GM18511 (cell line): ENCODE results near the gene NOS1AP.

Experiments used
- ATAC-seq: cut with Tn5 transposase; IDR thresholded peaks from one replicate; pipeline ENCODE4 v1.9.1; 2021; ENCODE audit warnings: mild to moderate bottlenecking, moderate library complexity; ENCODE audit not compliant: unreplicated experiment

NOS1AP gene

DNA sequence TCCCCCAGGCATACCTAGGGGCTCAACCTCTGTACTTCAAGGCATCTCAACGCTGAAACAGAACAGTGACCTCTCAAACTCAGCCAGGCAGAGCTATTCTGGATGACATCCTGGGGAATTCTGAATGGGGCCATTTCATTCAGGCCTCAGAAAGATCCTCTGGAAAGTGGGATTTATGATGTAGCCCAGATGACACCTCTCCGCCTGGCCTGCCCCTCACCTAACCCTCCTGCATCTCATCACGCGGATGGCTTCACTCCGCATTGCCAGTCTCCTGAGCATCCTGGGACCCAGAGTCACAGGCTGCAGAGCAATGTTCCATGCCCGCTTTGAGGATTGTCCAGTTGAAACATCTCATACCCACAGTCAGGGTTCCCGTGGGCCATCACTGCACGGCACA, 306.0 kb downstream of the NOS1AP start:
- ATAC-seq = no peak

DNA sequence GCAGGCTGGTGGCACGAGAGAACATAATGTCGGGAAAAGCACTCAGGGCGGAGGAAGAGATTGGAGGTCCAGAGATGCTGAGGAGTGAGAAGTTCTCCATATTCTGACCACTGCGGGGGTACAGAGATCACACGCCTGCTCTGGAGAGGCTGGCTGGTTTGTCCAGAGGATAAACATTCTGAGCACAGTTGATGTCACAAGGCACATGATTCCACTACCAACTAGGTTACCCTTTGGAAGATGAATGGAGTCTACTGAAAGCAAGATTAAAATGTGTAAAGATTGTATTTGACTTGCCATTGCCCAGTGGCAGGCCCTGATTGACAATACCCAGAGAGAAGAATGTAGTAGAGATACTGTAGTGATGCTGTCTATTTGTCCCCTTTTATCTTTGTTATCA, 307.2 kb downstream of the NOS1AP start, which contains the start of gene SPATA46:
TSS of gene SPATA46 (minus strand) at position 164 of the 400 bp plus-strand sequence. CDS start at position 100, 64 bp downstream.
- ATAC-seq = no peak

DNA sequence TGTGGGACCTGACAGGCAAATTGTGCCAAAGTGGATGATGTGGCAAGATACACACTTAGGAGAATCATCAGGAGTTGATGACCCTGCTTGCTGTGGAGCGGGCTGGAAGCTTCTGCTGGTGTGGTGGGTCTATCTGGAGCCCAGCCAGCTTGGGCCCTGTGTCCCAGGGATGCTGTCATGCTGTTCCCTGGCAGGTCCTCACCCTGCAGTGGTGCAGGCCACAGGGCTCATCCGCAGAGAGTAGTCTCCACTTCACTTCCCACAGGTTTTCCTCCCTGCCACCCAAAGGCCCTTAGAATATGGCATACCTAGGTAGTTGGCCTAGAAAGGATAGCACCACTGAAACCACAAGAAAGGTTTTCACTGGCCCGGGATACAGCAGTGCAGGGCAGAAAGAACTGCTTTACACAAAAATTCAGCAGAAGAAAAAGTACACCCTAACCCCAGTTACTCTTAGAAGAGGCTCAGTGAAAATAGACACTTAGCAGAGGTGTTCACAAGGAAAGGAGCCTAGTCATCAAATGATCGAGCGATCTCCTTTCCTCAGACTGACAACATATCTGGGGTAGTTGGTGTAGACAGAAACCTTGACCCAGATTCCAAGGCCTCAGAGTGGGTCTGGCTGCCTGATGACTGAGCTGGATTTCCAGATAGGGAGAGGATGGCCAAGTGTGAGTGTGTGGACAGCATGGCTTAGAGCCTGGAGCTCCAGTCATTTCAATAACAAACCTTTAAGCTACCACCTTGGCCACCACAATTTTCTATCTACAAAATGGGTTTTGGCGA, 310.8 kb downstream of the NOS1AP start:
- no peak for ATAC-seq

DNA sequence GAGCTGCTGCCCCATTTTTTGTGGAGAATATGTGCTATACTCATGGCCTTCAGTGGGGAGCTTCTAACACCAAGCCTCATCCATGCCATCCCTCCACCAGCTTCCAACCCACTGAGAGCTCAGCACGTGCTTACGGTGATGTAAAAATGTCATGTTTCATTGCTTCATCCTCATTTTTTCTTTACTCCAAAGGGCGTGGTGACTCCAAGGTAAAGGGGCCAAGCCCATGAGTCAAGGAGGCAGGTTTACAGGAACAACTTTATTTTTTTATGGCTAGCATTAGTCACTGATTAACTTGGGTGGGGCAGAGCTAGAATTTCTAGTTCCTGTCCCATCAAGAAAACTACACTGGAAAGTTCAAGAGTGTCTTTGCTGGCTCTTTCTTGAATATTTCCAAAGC, 311.9 kb downstream of the NOS1AP start, which contains the start of gene C1orf226:
TSS of gene C1orf226 (plus strand) at position 346 of the 400 bp plus-strand sequence. CDS start 174 bp downstream, outside the sequence.
- no peak for ATAC-seq

DNA sequence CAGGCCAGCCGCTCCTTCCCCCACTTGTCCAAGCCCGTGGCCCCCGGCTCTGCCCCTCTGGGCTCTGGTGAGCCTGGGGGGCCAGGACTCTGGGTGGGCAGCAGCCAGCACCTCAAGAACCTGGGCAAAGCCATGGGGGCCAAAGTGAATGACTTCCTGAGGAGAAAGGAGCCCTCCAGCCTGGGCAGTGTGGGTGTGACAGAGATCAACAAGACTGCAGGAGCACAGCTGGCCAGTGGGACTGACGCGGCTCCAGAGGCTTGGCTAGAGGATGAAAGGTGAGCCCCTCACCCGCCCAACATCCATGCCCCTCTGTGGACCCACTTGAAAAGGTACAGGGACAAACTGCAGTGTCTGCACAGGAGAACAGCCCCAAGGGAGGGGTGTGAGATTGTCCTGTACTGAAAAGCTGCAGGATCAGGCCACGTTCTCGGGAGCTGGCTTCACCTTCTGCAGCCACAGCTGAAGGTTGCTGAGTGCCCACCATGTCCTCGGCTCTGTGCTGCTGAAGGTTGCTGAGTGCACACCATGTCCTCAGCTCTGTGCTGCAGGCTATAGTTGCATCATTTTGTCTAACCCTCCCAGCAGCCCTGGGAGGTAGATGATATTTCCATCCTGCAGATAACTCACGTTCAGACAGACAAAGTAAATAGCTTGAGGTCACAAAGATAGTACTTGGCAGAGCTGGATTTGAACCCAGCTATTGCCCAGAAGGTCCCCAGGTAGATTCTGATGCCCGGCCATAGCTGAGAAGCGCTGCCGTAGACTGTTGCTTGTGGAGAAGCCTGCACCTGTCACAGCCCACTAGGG, 312.7 kb downstream of the NOS1AP start:
- no peak for ATAC-seq

DNA sequence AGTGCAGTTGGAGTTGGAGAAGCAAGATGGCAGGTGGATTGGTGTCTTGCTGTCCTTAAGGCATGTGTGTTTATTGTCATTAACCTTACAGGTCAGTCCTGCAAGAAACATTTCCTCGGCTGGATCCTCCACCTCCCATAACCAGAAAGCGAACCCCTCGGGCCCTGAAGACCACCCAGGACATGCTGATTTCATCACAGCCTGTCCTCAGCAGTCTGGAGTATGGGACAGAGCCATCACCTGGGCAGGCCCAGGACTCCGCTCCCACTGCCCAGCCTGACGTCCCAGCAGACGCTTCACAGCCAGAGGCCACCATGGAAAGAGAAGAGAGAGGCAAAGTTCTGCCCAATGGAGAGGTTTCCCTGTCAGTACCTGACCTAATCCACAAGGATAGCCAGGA, 313.6 kb downstream of the NOS1AP start:
- ATAC-seq = no peak

DNA sequence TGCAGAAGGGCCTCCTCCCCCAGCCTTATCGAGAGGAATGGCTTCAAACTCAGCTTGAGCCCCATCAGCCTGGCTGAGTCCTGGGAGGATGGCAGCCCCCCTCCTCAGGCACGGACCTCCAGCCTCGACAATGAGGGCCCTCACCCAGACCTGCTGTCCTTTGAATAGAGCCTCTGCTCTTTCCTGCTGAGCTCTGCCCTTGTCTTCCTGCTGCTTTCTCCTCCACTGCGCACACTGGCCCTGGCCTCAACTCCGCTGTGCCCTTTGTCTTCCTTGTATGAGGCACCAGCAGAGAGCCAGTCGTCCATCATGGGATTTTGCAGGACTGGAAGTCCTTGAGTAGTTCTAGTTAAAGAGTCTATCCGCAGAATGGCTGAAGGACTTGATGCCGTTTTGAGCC, 314.0 kb downstream of the NOS1AP start:
- no peak for ATAC-seq

DNA sequence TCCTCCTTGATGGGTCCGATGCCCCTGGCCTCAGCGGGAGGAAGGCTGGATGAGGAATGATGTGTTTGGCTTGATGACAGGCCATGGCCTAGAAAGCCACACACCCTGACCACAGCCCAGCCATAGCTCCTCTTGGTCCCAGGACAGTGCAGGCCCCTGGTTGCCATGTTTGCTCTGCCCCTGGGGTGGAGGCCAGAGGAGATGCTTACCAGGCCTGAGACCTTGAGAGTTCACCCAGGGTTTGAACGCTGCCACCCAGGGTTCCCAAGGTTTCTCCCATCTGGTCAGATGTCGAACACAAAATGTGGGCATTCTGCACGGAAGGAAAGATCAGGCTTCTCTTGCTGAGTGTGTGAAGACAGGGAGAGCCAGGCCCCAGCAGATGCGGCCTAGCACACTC, 314.6 kb downstream of the NOS1AP start:
- no peak for ATAC-seq

DNA sequence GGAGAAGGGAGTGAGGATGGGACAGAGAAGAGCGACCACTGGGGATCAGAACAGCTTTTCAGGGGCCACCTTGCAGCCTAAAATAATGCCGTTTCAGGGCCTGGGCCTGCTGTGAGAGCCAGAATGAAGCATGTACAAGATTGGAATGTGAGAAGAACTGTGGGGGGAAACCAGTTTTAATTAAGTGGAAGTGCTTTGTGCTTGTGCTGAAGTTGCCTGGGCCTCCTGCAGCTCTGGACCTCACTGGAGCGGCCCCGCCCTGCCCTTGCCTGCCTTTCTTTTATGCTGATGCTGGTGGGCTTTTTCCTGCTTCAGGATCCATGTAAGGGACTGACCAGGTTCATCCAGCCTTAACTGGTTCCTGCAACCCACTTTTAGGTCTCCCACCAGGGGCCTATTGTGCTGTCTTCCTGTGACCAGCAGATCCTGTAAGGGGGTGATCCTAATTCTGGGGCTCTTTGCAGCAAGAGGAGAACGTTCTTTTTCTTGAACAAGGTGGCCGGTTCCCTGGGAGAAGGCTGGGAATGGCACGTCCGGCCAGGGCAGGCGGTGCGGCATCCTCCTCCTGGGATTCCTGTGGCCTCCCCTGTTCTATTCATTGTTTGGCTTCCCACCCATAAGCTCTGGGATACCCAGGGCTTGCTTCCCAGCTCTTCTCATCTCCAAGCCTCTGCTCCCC, 315.2 kb downstream of the NOS1AP start:
- no peak for ATAC-seq

DNA sequence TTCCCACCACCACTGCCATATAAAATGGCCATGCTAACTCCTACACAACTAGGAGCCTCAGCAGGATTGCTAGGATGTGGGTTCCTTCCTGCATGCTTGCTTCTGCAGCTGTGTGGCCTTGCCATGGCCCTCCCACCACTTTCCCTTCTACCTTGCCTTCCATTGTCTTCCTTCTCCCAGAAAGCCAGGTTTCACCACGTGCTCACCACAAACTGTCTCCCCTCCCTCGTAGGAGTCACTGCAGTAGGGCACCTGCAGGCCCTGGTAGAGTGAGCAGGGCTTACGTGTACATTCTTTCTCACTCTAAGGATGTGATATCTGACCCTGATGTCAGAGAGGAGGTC, 315.8 kb downstream of the NOS1AP start:
- no peak for ATAC-seq

DNA sequence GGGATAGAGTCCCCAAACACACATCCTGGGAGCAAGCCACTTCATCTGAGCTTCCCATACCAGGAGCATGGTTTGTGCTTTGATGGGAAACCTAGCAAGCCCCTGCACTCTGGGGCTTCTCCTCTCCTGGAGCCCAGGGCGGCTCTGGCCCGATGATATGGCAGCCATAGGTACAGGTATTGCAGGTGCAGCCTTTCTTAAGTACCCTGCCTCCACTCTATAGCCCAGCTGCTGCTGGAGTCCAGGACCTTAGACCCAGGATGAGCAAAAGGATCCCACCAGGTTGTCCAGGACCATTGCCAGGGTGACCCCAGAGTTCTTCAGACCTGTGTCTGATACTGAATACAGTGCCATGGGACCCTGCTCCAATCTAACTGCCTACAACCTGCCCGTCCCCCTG, 316.2 kb downstream of the NOS1AP start:
- no peak for ATAC-seq

DNA sequence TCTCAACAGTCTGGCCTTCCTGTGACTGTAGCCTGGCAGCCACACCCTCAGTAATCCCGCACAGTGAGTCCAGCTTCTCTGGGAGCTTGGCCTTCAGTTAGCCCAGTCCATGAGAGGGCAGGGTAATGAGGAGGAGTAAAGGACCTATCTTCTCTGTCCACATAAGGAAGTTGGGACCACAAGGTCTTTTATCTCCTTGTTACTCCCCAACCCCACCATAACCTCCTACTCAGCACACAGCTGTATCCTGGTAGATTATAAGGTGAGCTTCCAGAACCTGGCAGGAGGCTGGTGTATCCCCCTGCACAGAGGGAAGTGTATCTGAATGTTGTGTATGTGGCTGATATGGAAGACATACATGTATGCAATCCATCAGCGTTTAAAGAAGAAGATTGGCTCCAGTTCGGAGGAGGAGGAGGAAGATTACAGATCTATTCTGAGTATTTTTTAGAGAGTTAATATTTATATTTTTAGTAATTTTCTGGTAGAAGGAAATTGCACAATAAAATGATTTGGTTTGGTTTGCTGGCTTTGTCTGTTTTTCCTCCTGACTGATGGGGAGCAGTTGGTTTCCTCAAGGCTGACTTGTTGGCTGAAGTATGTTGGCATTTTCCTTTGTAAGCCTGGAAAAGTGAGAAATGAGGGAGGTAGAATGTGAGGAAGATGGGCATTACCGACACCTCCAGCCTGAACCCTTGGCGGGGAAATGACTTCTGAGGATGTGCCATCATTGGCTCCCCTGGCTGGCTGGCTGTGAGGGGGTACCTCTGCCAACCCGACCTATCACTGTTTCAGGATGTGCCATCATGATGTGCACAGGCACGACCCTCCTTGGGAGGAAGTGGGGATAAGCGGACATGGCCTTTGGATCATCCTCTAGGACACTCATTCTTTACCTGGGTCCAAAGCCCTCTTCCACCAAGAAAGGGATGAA, 317.1 kb downstream of the NOS1AP start:
- no peak for ATAC-seq

DNA sequence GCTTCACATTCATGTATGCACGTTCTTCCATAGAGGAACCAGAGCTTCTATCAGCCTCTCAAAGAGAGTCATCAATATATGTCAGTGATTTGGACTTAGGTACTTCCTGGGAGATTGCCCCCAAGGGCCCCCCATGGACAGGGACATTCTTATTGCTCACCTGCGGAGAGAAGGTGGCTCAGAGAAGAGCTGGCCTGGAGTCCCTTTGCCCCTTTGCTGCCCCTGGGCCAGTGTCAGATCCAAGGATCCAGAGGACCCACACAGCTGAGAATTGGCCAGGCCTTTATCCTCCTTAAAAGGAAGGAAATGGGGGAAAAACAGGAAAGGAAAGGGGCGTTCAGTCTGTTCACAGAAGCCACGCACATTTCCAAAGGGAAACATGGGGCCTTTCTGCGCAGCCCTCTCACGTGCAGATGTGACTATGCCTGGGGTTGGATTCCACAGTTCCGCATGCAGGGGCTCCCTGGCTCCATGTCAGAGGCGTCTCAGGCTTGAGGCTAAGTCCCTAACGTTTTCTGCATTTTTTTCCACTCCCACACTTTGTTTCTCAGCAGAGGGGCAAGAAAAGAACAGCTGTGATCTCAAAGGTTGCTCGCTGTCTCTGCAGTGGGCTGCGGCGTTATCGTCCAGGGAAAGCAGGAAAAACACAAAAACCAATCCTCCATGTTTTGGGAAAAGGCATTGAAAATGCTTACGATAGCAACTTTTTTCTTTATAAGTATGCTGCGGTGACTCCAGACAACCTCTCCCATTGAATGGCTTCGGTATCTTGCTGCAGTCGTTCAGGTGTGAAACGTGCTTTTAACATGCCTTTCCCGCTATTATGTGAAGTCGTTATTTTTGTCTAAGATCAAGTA, 318.0 kb downstream of the NOS1AP start:
- no peak for ATAC-seq

DNA sequence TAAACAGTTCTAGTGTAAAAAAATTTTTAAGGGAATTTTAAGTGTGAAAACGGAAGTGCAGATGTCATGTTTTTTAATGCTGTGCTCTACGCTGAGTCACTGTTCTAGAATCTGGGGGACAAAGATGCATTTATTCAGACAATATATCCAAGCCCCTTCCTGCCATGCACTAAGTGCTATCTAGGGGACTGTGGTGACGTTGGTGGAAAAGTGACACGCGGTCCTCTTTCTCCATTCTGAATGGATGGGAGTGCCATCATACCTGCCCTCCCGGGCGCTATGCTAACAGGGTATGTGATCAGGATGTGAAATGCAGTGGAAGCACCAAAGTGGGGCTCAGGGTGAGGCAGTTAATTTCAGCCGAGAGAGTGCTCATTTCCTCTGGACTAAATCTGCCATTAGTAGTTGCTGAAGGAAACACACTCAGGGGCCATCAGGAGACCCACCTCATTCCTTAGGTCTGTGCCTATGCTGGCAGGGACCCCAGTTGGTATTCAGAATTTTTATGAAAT, 318.6 kb downstream of the NOS1AP start:
- ATAC-seq = no peak

DNA sequence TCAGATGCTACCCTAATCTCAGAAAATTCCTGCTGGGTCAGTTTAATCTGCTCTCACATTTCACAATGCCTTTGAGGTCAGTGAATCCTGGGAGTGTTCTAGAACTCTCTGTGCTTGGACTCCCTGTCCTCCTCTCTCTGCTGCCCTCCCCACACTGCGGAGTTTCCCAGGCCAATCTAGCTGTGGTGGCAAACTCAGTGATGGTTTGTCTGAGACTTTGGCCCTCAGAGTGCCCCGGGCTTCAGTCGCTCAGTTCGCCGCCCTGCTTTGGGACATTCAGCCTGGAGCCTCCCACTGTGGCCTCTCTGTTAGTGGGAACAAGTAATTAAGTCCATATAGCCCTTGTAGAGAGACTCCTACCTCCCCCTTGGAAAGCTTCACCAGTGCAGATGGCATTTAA, 319.1 kb downstream of the NOS1AP start:
- ATAC-seq = no peak

DNA sequence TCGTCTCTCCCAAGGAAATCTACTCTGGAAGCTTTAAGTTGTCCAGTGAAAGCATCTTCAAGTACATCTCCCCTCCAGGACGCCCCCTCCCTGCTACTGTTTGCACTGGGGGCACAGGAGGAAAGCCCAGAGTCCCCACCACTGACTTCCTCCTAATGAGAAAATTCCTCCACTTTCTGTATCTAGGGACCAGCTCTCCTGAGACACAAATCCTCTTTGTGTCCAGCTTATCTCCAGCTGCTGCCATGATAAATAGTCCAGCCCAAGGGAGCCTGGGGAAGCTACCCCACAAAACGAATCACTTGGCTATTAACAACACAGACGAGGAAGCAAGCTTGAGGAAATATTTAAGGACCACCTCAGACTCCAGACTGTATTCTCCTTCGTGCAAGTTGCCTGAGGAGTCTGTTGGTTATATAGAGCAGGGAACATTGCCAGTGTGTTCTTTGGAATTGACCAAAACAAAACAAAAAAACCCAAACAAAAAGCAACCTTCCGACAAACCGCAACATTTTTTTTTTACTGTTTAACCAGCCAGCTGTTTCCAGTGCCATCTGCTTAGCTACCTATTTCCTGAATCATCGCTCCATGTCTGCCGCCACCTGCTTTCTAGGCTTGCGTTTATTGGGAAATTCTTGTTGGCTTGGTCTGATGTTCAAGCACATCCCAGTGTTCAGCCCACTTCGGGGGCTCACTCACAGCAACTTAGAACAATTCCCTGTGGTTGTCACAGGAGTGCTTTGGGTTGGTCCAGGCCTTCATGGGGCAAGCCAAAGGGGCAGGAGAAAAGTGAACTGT, 319.7 kb downstream of the NOS1AP start:
- ATAC-seq = no peak

DNA sequence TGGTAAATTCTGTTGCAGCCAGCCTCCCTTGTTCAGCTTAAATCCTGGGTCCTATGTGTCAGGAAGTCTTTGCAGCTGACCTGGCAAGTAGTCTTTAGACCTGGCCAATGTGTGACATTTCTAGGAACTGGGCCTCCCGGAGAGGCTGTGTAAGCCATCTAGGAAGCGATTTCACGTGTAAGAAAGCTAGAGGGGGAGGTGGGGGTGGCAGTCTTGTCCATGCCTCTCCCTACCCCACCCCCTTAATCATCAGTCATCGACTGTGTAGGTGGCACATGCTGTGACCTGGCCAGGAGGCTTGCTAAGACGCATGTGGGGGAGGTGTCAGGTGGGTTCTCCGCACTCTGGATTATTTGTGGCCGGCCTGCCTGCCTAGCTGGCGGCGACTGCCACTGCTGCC, 320.5 kb downstream of the NOS1AP start:
- ATAC-seq = no peak

DNA sequence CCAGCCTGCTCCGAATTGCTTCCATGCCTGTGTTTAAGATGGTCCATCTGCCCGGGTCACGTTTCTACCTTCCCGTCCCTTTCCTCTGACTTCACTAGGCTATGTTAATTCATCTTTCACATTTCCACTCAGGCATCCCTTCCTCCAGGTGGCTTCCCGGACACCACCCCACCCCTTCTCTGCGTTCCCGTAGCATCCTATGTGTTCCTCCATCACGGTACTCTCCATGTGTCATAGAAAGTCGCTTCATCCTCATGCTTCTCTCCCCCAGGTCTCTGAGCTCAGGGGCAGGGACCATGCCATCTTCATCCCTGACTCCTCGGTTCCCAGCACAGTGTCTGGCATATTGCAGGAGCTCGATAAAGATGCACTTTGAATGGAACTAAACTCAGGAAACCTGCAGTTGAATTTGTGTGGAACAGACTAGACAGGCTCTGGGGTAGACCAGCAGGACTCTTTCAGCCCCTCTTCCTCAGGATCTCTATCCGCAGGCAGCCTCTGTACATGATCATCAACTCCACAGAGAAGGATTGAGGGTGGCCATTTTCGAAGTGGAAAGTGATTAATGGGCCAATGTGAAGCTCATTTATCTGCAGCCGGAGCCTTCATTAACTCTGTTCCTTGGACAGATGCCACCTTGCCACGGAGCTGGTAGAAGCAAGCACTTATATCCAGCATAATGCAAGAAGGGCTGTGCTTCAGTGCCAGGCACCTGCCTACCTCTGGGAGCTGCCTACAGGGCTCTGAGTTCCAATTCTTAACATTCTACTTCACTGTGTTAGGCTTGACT, 321.1 kb downstream of the NOS1AP start:
- ATAC-seq = no peak
